Measurements from ENCODE around the gene CTTN.

DNA sequence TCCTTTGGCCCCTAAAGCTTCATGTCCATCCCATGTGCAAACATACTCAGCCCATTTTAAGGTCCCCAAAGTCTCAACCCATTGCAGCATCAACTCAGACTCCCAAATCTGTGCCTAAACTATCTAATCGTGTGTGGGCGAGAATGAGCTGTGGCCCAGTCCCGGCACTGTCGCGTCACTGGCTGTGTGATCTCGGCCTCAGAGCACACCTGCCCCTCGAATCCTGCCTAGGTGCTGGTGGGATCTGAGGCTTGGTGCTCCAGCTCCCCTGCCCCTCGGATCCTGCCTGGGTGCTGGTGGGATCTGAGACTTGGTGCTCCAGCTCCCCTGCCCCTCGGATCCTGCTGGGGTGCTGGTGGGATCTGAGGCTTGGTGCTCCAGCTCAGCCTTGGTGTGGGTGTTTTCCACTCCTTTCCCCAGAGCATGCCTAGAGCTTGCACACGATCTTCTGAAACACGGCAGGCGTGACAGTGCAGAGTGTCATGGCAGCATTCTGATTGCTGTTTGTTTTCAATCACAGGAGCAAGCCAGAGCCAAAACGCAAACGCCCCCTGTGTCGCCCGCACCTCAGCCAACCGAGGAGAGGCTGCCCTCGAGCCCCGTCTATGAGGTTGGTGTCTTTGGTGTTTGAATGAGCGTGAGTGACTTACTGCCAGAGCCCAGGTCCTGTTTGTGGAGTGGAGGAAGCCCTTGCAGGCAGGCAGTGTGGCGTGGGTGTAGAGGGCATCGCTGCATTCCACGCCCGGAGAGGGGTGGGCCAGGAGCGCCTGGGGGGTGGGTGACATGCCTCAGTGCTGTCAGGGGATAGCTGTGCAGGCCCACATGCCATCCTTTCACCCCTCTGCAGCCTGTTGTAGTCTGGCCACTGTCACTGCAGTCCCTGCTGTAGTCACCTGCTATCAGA lies 32.6 kb downstream of the CTTN start:
- TF ChIP-seq POLR2AphosphoS5 (IDR thresholded peaks at IDR 0.05; ENCODE audit: insufficient read depth in 1 of 2, low read depth in 1 of 2) = no peak
- TF ChIP-seq, protein P1, sequence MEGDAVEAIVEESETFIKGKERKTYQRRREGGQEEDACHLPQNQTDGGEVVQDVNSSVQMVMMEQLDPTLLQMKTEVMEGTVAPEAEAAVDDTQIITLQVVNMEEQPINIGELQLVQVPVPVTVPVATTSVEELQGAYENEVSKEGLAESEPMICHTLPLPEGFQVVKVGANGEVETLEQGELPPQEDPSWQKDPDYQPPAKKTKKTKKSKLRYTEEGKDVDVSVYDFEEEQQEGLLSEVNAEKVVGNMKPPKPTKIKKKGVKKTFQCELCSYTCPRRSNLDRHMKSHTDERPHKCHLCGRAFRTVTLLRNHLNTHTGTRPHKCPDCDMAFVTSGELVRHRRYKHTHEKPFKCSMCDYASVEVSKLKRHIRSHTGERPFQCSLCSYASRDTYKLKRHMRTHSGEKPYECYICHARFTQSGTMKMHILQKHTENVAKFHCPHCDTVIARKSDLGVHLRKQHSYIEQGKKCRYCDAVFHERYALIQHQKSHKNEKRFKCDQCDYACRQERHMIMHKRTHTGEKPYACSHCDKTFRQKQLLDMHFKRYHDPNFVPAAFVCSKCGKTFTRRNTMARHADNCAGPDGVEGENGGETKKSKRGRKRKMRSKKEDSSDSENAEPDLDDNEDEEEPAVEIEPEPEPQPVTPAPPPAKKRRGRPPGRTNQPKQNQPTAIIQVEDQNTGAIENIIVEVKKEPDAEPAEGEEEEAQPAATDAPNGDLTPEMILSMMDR (IDR thresholded peaks at IDR 0.05) = no peak
